Neural cell (in vitro differentiated cells): Measurements from ENCODE around the gene RNF103. TPM values are rescaled to one million over a fixed set of nuclear protein-coding genes. Genes with fewer than 3 reads are reported as not detected.

Experiments
- H2AFZ ChIP-seq: fragments of 200-600, 300-800 bp; sonication (generic), shearing (Covaris generic); 2 replicates; pipeline ENCODE4 v1.6.0; 2014; ENCODE audit warnings: low read depth, mild to moderate bottlenecking, antibody characterized with exemption, low read length, moderate library complexity
- H3F3A ChIP-seq: fragments of 200-600 bp; shearing (Covaris generic); 2 replicates; pipeline ENCODE4 v1.6.1; 2016; ENCODE audit warnings: mild to moderate bottlenecking, moderate library complexity, mixed read lengths, antibody characterized with exemption, low read length; ENCODE audit not compliant: insufficient read depth, poor library complexity, severe bottlenecking
- H3K27ac ChIP-seq: fragments of 200-600, 300-800 bp; sonication (generic), shearing (Covaris generic); 2 replicates; pipeline ENCODE4 v1.5.1; 2014; ENCODE audit warnings: mild to moderate bottlenecking, low read length, moderate library complexity
- H3K27me3 ChIP-seq: fragments of 300-800, 200-600 bp; sonication (generic), shearing (Covaris generic); 2 replicates; pipeline ENCODE4 v1.6.0; 2014; ENCODE audit warnings: mild to moderate bottlenecking, low read depth, low read length, moderate library complexity; ENCODE audit not compliant: insufficient read depth
- H3K36me3 ChIP-seq: fragments of 300-800, 200-600 bp; sonication (generic), shearing (Covaris generic); 2 replicates; pipeline ENCODE4 v1.5.1; 2014; ENCODE audit warnings: mild to moderate bottlenecking, antibody characterized with exemption, low read length, moderate library complexity; ENCODE audit not compliant: insufficient read depth
- H3K4me2 ChIP-seq: fragments of 300-800, 200-600 bp; sonication (generic), shearing (Covaris generic); 2 replicates; pipeline ENCODE4 v1.6.0; 2014; ENCODE audit warnings: mild to moderate bottlenecking, low read length
- H3K4me3 ChIP-seq: fragments of 300-800, 200-600 bp; sonication (generic), shearing (Covaris generic); 2 replicates; pipeline ENCODE4 v1.5.1; 2014; ENCODE audit warnings: mild to moderate bottlenecking, low read length, moderate library complexity
- H3K79me2 ChIP-seq: fragments of 200-600 bp; shearing (Covaris generic); replicated peaks from 2 replicates; pipeline ENCODE4 v1.6.0; 2014; ENCODE audit warnings: mild to moderate bottlenecking, low read length, moderate library complexity; ENCODE audit not compliant: insufficient read depth
- H3K9ac ChIP-seq: fragments of 300-800, 200-600 bp; sonication (generic), shearing (Covaris generic); 2 replicates; pipeline ENCODE4 v1.6.1; 2016; ENCODE audit warnings: mild to moderate bottlenecking, low read length, mixed read lengths
- H3K9me2 ChIP-seq: fragments of 200-600 bp; shearing (Covaris generic); 2 replicates; pipeline ENCODE4 v1.6.1; 2016; ENCODE audit warnings: mild to moderate bottlenecking, low read length, mixed read lengths; ENCODE audit not compliant: insufficient read depth
- H3K9me3 ChIP-seq: fragments of 200-600, 300-800 bp; sonication (generic), shearing (Covaris generic); 2 replicates; pipeline ENCODE4 v1.6.1; 2016; ENCODE audit warnings: mild to moderate bottlenecking, mixed run types, low read length, moderate library complexity, mixed read lengths
- H4K20me1 ChIP-seq: fragments of 200-600 bp; shearing (Covaris generic); 2 replicates; pipeline ENCODE4 v1.6.1; 2016; ENCODE audit warnings: mild to moderate bottlenecking, mixed run types; ENCODE audit not compliant: insufficient read depth
- CTCF ChIP-seq: fragments of 450-650 bp; IDR thresholded peaks from 2 replicates; pipeline ENCODE4 v1.5.1; 2014; ENCODE audit warnings: antibody characterized with exemption, mild to moderate bottlenecking, moderate library complexity; ENCODE audit not compliant: poor library complexity, severe bottlenecking
- EP300 ChIP-seq: fragments of 450-650 bp; conservative IDR thresholded peaks from 2 replicates; pipeline ENCODE4 v1.6.1; 2014; ENCODE audit warnings: antibody characterized with exemption, mild to moderate bottlenecking, moderate library complexity; ENCODE audit not compliant: poor library complexity, severe bottlenecking
- EZH2 ChIP-seq: fragments of 200-600, 300-800 bp; shearing (Covaris generic), sonication (generic); IDR thresholded peaks from 2 replicates; pipeline ENCODE4 v1.6.1; 2014; ENCODE audit warnings: antibody characterized with exemption, low read length, borderline replicate concordance, mild to moderate bottlenecking; ENCODE audit not compliant: insufficient read depth, poor library complexity, severe bottlenecking
- MXI1 ChIP-seq: fragments of 450-650 bp; conservative IDR thresholded peaks from 2 replicates; pipeline ENCODE4 v1.6.1; 2014; ENCODE audit warnings: antibody characterized with exemption, mild to moderate bottlenecking; ENCODE audit not compliant: poor library complexity, severe bottlenecking
- POLR2AphosphoS5 ChIP-seq: IDR thresholded peaks from 2 replicates; pipeline ENCODE4 v1.6.1; 2012
- RAD21 ChIP-seq: fragments of 450-650 bp; conservative IDR thresholded peaks from 2 replicates; pipeline ENCODE4 v1.6.1; 2014; ENCODE audit warnings: antibody characterized with exemption, mild to moderate bottlenecking, moderate library complexity
- REST ChIP-seq: IDR thresholded peaks from 2 replicates; pipeline ENCODE4 v1.6.1; 2012; ENCODE audit warnings: borderline replicate concordance
- SMC3 ChIP-seq: fragments of 450-650 bp; conservative IDR thresholded peaks from 2 replicates; pipeline ENCODE4 v1.6.1; 2014; ENCODE audit warnings: antibody characterized with exemption, mild to moderate bottlenecking, moderate library complexity; ENCODE audit not compliant: poor library complexity
- TAF1 ChIP-seq: IDR thresholded peaks from 2 replicates; pipeline ENCODE4 v1.6.1; 2012; ENCODE audit warnings: low read depth
- polyA plus RNA-seq: library from polyadenylated mRNA; depleted of rRNA; stranded (reverse); fragments of >200 nt; gene quantifications from 2 replicates; pipeline ENCODE4 v1.2.3, GENCODE V29; 2014

RNF103 gene
- polyA plus RNA-seq, 1 donor from 2014 or later = 24.1 TPM

- no peak overlapping the region for H3K27ac ChIP-seq
- peaks cover 8% of the 10 kb centered on the region for H3K79me2 ChIP-seq
- no peaks in the 10 kb centered on the region for H4K20me1 ChIP-seq
- no peaks in the 10 kb centered on the region for H3K9me3 ChIP-seq
- H3K9me2 ChIP-seq = no peaks in the 10 kb centered on the region
- no peaks in the 10 kb centered on the region for H3F3A ChIP-seq
- H3K9ac ChIP-seq = no peak overlapping the region
- no peaks in the 10 kb centered on the region for H3K36me3 ChIP-seq
- H3K4me2 ChIP-seq = no peak overlapping the region
- no peak overlapping the region for H2AFZ ChIP-seq
- TF ChIP-seq POLR2AphosphoS5 = no peak
- TF ChIP-seq TAF1 = no peak
- no peak for TF ChIP-seq SMC3
- TF ChIP-seq EZH2 = no peak
- no peak for TF ChIP-seq EP300
- no peak for TF ChIP-seq CTCF
- TF ChIP-seq RAD21 = no peak
- no peak for TF ChIP-seq REST
- TF ChIP-seq MXI1 = no peak
- H3K27me3 ChIP-seq = no peaks in the 10 kb centered on the region
- no peak overlapping the region for H3K4me3 ChIP-seq
These were observed 56.9 kb downstream of the RNF103 start for GRCh38 chr2:86566821-86567190.

- Histone ChIP-seq H3K9ac (no peak overlapping the region), H3K36me3 (no peaks in the 10 kb centered on the region), H4K20me1 (no peaks in the 10 kb centered on the region), H2AFZ (no peak overlapping the region), H3K27ac (no peak overlapping the region), H3K9me3 (no peaks in the 10 kb centered on the region), H3K4me3 (no peak overlapping the region), H3K79me2 (peaks cover 13% of the 10 kb centered on the region), H3F3A (no peaks in the 10 kb centered on the region), H3K9me2 (no peaks in the 10 kb centered on the region), H3K4me2 (no peak overlapping the region), H3K27me3 (no peaks in the 10 kb centered on the region)
- TF ChIP-seq MXI1 = no peak
- no peak for TF ChIP-seq SMC3
- no peak for TF ChIP-seq RAD21
These were observed 57.4 kb downstream of the RNF103 start for GRCh38 chr2:86566158-86566820.
